ENCODE results near the gene NEK2. TPM values are rescaled to one million over a fixed set of nuclear protein-coding genes. Genes with fewer than 3 reads are reported as not detected.

Gene NEK2
- total RNA-seq, 1 donor, result 17.7 TPM

DNA sequence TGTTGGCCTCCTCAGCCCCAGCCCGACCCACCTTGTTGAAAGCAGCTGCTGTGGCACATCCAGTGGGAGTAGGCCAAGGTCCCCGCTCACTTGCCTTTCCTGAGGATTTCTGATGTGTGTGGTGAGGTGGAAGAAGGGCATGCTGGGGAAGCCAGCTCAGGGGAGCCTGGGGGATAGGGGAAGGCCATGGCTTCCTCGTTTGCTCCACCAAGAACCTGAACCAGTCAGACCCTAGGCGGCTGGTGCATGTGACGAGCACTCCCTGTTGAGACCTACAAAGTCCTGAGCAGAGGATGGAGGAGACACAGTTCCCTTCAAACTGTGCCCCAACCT is 58.5 kb downstream of the NEK2 start:
- TF ChIP-seq, protein P1, sequence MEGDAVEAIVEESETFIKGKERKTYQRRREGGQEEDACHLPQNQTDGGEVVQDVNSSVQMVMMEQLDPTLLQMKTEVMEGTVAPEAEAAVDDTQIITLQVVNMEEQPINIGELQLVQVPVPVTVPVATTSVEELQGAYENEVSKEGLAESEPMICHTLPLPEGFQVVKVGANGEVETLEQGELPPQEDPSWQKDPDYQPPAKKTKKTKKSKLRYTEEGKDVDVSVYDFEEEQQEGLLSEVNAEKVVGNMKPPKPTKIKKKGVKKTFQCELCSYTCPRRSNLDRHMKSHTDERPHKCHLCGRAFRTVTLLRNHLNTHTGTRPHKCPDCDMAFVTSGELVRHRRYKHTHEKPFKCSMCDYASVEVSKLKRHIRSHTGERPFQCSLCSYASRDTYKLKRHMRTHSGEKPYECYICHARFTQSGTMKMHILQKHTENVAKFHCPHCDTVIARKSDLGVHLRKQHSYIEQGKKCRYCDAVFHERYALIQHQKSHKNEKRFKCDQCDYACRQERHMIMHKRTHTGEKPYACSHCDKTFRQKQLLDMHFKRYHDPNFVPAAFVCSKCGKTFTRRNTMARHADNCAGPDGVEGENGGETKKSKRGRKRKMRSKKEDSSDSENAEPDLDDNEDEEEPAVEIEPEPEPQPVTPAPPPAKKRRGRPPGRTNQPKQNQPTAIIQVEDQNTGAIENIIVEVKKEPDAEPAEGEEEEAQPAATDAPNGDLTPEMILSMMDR (IDR thresholded peaks at IDR 0.05; ENCODE audit: insufficient read depth, low read depth, low read length), result no peak
- DNase-seq (ENCODE audit: low read depth), result no peak
- no peak overlapping the region for H3K4me3 ChIP-seq (ENCODE audit: low read depth, low read length)

GRCh38 chr1:211616231-211616964 is 59.0 kb downstream of the NEK2 start:
- no peak for DNase-seq (ENCODE audit: low read depth)
- TF ChIP-seq, protein P1 (IDR thresholded peaks at IDR 0.05; ENCODE audit: insufficient read depth, low read depth, low read length), result no peak

GRCh38 chr1:211614615-211615014 is 60.8 kb downstream of the NEK2 start:
- TF ChIP-seq, protein P1 (IDR thresholded peaks at IDR 0.05; ENCODE audit: insufficient read depth, low read depth, low read length), result no peak
- H3K4me3 ChIP-seq (ENCODE audit: low read depth, low read length), result no peak overlapping the region
- no peak for DNase-seq (ENCODE audit: low read depth)

More at GRCh38 chr1:211616231-211616964, 59.0 kb downstream of the NEK2 start:
- no peak overlapping the region for H3K4me3 ChIP-seq (ENCODE audit: low read depth, low read length)

- TF ChIP-seq, protein P1 (IDR thresholded peaks at IDR 0.05; ENCODE audit: insufficient read depth, low read depth, low read length), result no peak
- no peak overlapping the region for H3K4me3 ChIP-seq (ENCODE audit: low read depth, low read length)
- no peak for DNase-seq (ENCODE audit: low read depth)
These were observed 61.5 kb downstream of the NEK2 start for GRCh38 chr1:211613951-211614350.

- TF ChIP-seq, protein P1 (IDR thresholded peaks at IDR 0.05; ENCODE audit: insufficient read depth, low read depth, low read length), result no peak
These were observed 62.1 kb downstream of the NEK2 start for GRCh38 chr1:211613108-211613947.

DNA sequence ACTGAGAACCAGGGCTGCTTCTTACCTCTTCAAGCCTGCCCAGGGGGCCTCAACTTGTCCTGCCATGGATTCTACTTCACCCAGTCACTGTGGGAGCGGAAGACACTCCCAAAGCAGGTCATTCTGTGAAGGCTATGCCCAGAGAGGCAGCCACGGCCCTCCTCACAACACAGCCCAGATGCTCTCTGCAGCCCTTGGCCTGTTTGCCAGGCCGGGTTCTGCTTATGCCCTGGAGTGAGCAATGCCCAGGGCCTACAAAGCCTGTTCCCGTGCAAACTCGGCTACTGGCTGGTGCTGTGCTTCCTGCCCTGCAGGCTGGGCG is 62.7 kb downstream of the NEK2 start:
- TF ChIP-seq, protein P1 (IDR thresholded peaks at IDR 0.05; ENCODE audit: insufficient read depth, low read depth, low read length), result no peak
- H3K4me3 ChIP-seq (ENCODE audit: low read depth, low read length), result no peak overlapping the region
- DNase-seq (ENCODE audit: low read depth), result no peak

More at GRCh38 chr1:211613108-211613947, 62.1 kb downstream of the NEK2 start:
- H3K4me3 ChIP-seq (ENCODE audit: low read depth, low read length), result no peak overlapping the region
- DNase-seq (ENCODE audit: low read depth), result peak; percentile 95

Other genes with a start within 250 kb of the NEK2 start
- not detected in 2 replicates for gene RD3, start 183.5 kb downstream of the NEK2 start, total RNA-seq
- gene SLC30A1, start 96.5 kb downstream of the NEK2 start, total RNA-seq, result 23.5 and 41.9 TPM in 2 replicates
- gene LPGAT1, start 155.1 kb upstream of the NEK2 start, total RNA-seq, result 59.9 and 73.4 TPM in 2 replicates